ENCODE data around the gene RAB36. TPM values are rescaled to one million over a fixed set of nuclear protein-coding genes. Genes with fewer than 3 reads are reported as not detected.

RAB36 gene
- total RNA-seq, 1 experiment from 2014 or later: 4.1 TPM

- in situ Hi-C loops (cut with HindIII; ENCODE audit: low pct_unique_long_range_greater_than_20kb, low sequenced_read_pairs) (no loop called here), intact Hi-C loops (cut with micrococcal nuclease; ENCODE audit: unreplicated experiment) (no loop called here)
- DNase-seq (ENCODE audit: low read depth, low spot score) (no peak), ATAC-seq (no peak)
- H3K27me3 ChIP-seq (ENCODE audit: control insufficient read depth, insufficient read depth, low read length): no peaks in the 10 kb centered on the region
- H3K36me3 ChIP-seq (ENCODE audit: control insufficient read depth, insufficient read depth, low read length): no peaks in the 10 kb centered on the region
- ChIA-PET CTCF (interaction anchor here (2.4 kb wide), 1 partner anchor 169 kb away, joined by 14 read pairs; no protein-coding TSS in a partner anchor), POLR2A (no interaction called here)
- no peaks in the 10 kb centered on the region for H3K4me1 ChIP-seq (ENCODE audit: control insufficient read depth, insufficient read depth, low read length)
- H3K4me3 ChIP-seq (ENCODE audit: low read depth in 2 of 2, low read length in 2 of 2): no peak overlapping the region
- no TSS peak for BruUV-seq (replicated peaks)
- H3K27ac ChIP-seq (ENCODE audit: low read length): no peak overlapping the region
- TF ChIP-seq SIN3A (IDR thresholded peaks at IDR 0.05; ENCODE audit: borderline replicate concordance, insufficient read depth, low read depth, low read length): no peak
- TF ChIP-seq CTCF (IDR thresholded peaks at IDR 0.05): no peak
- TF ChIP-seq POLR2AphosphoS5 (IDR thresholded peaks at IDR 0.05; ENCODE audit: low read depth, low read length): no peak
- no peak for TF ChIP-seq TCF7L2 (IDR thresholded peaks at IDR 0.05; ENCODE audit: low read depth, low read length)
- no peak for TF ChIP-seq REST (IDR thresholded peaks at IDR 0.05; ENCODE audit: insufficient read depth in 1 of 2, low read depth in 2 of 2, low read length in 1 of 2)
- H3K9me3 ChIP-seq (ENCODE audit: control insufficient read depth, insufficient read depth, low read depth, low read length): no peaks in the 10 kb centered on the region
Measured at GRCh38 chr22:23129149-23129548, 16.1 kb upstream of the RAB36 start.

GRCh38 chr22:23130697-23131096 lies 14.6 kb upstream of the RAB36 start:
- no peaks in the 10 kb centered on the region for H3K9me3 ChIP-seq (ENCODE audit: control insufficient read depth, insufficient read depth, low read depth, low read length)

More at GRCh38 chr22:23130697-23131096, 14.6 kb upstream of the RAB36 start:
- CTCF ChIA-PET: interaction anchor here (0.7 kb wide), 1 partner anchor 160 kb away, joined by 4 read pairs; no protein-coding TSS in a partner anchor
- no TSS peak for BruUV-seq (replicated peaks)
- TF ChIP-seq POLR2AphosphoS5 (IDR thresholded peaks at IDR 0.05; ENCODE audit: low read depth, low read length): no peak
- TF ChIP-seq CTCF (IDR thresholded peaks at IDR 0.05): no peak
- no peak for TF ChIP-seq TCF7L2 (IDR thresholded peaks at IDR 0.05; ENCODE audit: low read depth, low read length)
- TF ChIP-seq REST (IDR thresholded peaks at IDR 0.05; ENCODE audit: insufficient read depth in 1 of 2, low read depth in 2 of 2, low read length in 1 of 2): no peak
- no peak for TF ChIP-seq SIN3A (IDR thresholded peaks at IDR 0.05; ENCODE audit: borderline replicate concordance, insufficient read depth, low read depth, low read length)
- no peaks in the 10 kb centered on the region for H3K36me3 ChIP-seq (ENCODE audit: control insufficient read depth, insufficient read depth, low read length)
- H3K27ac ChIP-seq (ENCODE audit: low read length): no peak overlapping the region
- ATAC-seq: no peak
- H3K4me1 ChIP-seq (ENCODE audit: control insufficient read depth, insufficient read depth, low read length): no peaks in the 10 kb centered on the region
- POLR2A ChIA-PET: no interaction called here
- in situ Hi-C loops (cut with HindIII; ENCODE audit: low pct_unique_long_range_greater_than_20kb, low sequenced_read_pairs): no loop called here
- DNase-seq (ENCODE audit: low read depth, low spot score): no peak
- intact Hi-C loops (cut with micrococcal nuclease; ENCODE audit: unreplicated experiment): no loop called here
- no peaks in the 10 kb centered on the region for H3K27me3 ChIP-seq (ENCODE audit: control insufficient read depth, insufficient read depth, low read length)
- no peak overlapping the region for H3K4me3 ChIP-seq (ENCODE audit: low read depth in 2 of 2, low read length in 2 of 2)

Data from Panc1 (cell line).